ENCODE results near the gene MCRIP2.

DNA sequence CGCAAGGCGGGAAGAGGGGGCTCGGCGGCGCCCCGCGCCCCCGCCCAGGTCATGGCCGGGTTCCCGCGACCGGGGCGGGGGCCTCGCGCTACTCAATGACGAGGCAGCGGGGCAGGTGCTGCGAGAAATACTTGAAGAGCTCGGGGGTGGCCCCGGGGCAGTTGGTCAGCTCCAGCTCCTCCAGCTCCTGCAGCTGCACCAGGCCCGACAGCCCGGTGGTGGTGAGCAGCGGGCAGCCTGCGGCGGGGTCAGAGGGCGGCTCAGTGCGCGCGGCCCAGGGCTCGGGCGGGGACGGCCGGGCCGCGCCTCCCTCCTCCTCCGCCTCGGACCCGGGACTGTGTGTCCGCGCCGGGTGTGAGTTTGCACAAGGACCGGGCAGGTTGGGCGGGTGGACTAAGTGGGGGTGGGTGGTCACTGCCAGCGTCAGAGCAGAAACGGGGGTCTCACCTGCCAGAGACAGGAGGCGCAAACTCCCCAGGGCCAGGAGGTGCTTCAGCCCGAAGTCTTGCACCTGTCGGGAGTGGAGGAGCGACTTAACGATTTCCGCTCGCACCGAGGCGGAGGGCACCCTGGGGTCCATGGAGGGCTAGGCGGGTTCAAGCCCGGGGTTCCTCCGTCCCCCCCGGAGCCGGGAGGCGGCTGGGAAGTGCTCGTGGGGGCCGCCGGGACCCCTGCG is 52.7 kb downstream of the MCRIP2 start:
- TF ChIP-seq, protein P1, sequence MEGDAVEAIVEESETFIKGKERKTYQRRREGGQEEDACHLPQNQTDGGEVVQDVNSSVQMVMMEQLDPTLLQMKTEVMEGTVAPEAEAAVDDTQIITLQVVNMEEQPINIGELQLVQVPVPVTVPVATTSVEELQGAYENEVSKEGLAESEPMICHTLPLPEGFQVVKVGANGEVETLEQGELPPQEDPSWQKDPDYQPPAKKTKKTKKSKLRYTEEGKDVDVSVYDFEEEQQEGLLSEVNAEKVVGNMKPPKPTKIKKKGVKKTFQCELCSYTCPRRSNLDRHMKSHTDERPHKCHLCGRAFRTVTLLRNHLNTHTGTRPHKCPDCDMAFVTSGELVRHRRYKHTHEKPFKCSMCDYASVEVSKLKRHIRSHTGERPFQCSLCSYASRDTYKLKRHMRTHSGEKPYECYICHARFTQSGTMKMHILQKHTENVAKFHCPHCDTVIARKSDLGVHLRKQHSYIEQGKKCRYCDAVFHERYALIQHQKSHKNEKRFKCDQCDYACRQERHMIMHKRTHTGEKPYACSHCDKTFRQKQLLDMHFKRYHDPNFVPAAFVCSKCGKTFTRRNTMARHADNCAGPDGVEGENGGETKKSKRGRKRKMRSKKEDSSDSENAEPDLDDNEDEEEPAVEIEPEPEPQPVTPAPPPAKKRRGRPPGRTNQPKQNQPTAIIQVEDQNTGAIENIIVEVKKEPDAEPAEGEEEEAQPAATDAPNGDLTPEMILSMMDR (IDR thresholded peaks at IDR 0.05): no peak
- TF ChIP-seq POLR2A (IDR thresholded peaks at IDR 0.05): no peak
